ENCODE data around the gene TMEM131. TPM values are rescaled to one million over a fixed set of nuclear protein-coding genes. Genes with fewer than 3 reads are reported as not detected.

Gene TMEM131
- total RNA-seq, 6 experiments from 2014 or later, result 39.2 to 49.5 (median 45.1) TPM

- Mint-ChIP-seq H3K4me1 (ENCODE audit: low read depth) (peaks cover 42% of the 10 kb centered on the region), H3K27me3 (ENCODE audit: insufficient read depth) (peaks cover 28% of the 10 kb centered on the region), H3K9me3 (no peaks in the 10 kb centered on the region), H3K27ac (peak overlapping the region; percentile 7; the same call in 1 of the 2 replicates), H3K36me3 (ENCODE audit: low read depth) (no peaks in the 10 kb centered on the region), H3K4me3 (no peak overlapping the region)
- no peak for DNase-seq
- TF ChIP-seq CTCF (IDR thresholded peaks at IDR 0.05), result no peak
Observed at GRCh38 chr2:98029718-98030222, 34.0 kb upstream of the TMEM131 start.

- Mint-ChIP-seq H3K27me3 (ENCODE audit: insufficient read depth) (peaks cover 24% of the 10 kb centered on the region), H3K4me1 (ENCODE audit: low read depth) (peaks cover 42% of the 10 kb centered on the region)
- no peak for DNase-seq
Observed at GRCh38 chr2:98028931-98029717, 33.4 kb upstream of the TMEM131 start.

GRCh38 chr2:98028101-98028561, 32.4 kb upstream of the TMEM131 start:
- Mint-ChIP-seq H3K27ac (peak overlapping the region; percentile 78), H3K27me3 (ENCODE audit: insufficient read depth) (peaks cover 24% of the 10 kb centered on the region), H3K36me3 (ENCODE audit: low read depth) (no peaks in the 10 kb centered on the region), H3K4me3 (peak overlapping the region; percentile 47; the same call in 1 of the 2 replicates), H3K9me3 (no peaks in the 10 kb centered on the region), H3K4me1 (ENCODE audit: low read depth) (peaks cover 42% of the 10 kb centered on the region)
- no peak for TF ChIP-seq CTCF (IDR thresholded peaks at IDR 0.05)
- DNase-seq, result peak; percentile 19

More at GRCh38 chr2:98028931-98029717, 33.4 kb upstream of the TMEM131 start:
- no peaks in the 10 kb centered on the region for H3K9me3 Mint-ChIP-seq
- peak overlapping the region; percentile 78 for H3K27ac Mint-ChIP-seq
- peak overlapping the region; percentile 47; the same call in 1 of the 2 replicates for H3K4me3 Mint-ChIP-seq
- no peak for TF ChIP-seq CTCF (IDR thresholded peaks at IDR 0.05)
- H3K36me3 Mint-ChIP-seq (ENCODE audit: low read depth), result no peaks in the 10 kb centered on the region

GRCh38 chr2:98027538-98027937, 31.8 kb upstream of the TMEM131 start:
- H3K4me1 Mint-ChIP-seq (ENCODE audit: low read depth), result peaks cover 42% of the 10 kb centered on the region
- H3K27me3 Mint-ChIP-seq (ENCODE audit: insufficient read depth), result peaks cover 20% of the 10 kb centered on the region
- peak overlapping the region; percentile 72; the same call in 1 of the 2 replicates for H3K4me3 Mint-ChIP-seq
- TF ChIP-seq CTCF (IDR thresholded peaks at IDR 0.05), result no peak
- no peaks in the 10 kb centered on the region for H3K36me3 Mint-ChIP-seq (ENCODE audit: low read depth)
- no peak for DNase-seq
- peak overlapping the region; percentile 43; the same call in 1 of the 2 replicates for H3K27ac Mint-ChIP-seq
- no peaks in the 10 kb centered on the region for H3K9me3 Mint-ChIP-seq

GRCh38 chr2:98026927-98027522, 31.3 kb upstream of the TMEM131 start:
- no peak for TF ChIP-seq CTCF (IDR thresholded peaks at IDR 0.05)
- peaks cover 42% of the 10 kb centered on the region for H3K4me1 Mint-ChIP-seq (ENCODE audit: low read depth)
- H3K36me3 Mint-ChIP-seq (ENCODE audit: low read depth), result no peaks in the 10 kb centered on the region
- no peaks in the 10 kb centered on the region for H3K9me3 Mint-ChIP-seq
- peak overlapping the region; percentile 72; the same call in 1 of the 2 replicates for H3K4me3 Mint-ChIP-seq
- H3K27me3 Mint-ChIP-seq (ENCODE audit: insufficient read depth), result peaks cover 16% of the 10 kb centered on the region
- H3K27ac Mint-ChIP-seq, result peak overlapping the region; percentile 25; the same call in 1 of the 2 replicates
- DNase-seq, result no peak
